Right lobe of liver (tissue), 6 donors: ENCODE data around the gene LRRC73. TPM values are rescaled to one million over a fixed set of nuclear protein-coding genes. Genes with fewer than 3 reads are reported as not detected.
"Not testable (repeated sequence)": the region's sequence is repeated elsewhere in the genome, so short reads cannot be mapped to it uniquely, and the experiment has no call there.

Experiments used
- ATAC-seq, 4 donors: fragments of 200-7000 bp; cut with Tn5 transposase; one replicate each; pipeline ENCODE4 v1.9.1; 2020; ENCODE audit warnings: mild to moderate bottlenecking in 4 of 4, moderate library complexity in 4 of 4
- DNase-seq, 3 donors: peaks; one replicate each; pipeline ENCODE4 v3.0.0-alpha.2; 2020
- H3K27ac ChIP-seq, 3 donors: fragments of 200-600 bp; one replicate each; pipeline ENCODE4 v1.8.0; 2022
- H3K27me3 ChIP-seq, 2 donors: fragments of 200-600 bp; one replicate each; pipeline ENCODE4 v1.8.0; 2022
- H3K36me3 ChIP-seq, 4 donors: fragments of 200-600 bp; sonication (generic) in 1 of 4; one replicate each; pipeline versions ENCODE4 v1.5.1 to v1.8.0; 2017 to 2022; ENCODE audit warnings: control low read depth in 1 of 4
- H3K4me1 ChIP-seq, 4 donors: fragments of 200-600 bp; sonication (generic) in 1 of 4; one replicate each; pipeline versions ENCODE4 v1.5.1 to v1.8.0; 2017 to 2022; ENCODE audit warnings: control low read depth in 1 of 4
- H3K4me3 ChIP-seq, 3 donors: fragments of 200-600 bp; one replicate each; pipeline ENCODE4 v1.8.0; 2022
- H3K9me3 ChIP-seq, 4 donors: fragments of 200-600 bp; sonication (generic) in 1 of 4; one replicate each; pipeline versions ENCODE4 v1.5.1 to v1.8.0; 2017 to 2022; ENCODE audit warnings: control low read depth in 1 of 4
- POLR2A ChIP-seq: fragments of 450-650 bp; IDR thresholded peaks from one replicate; pipeline ENCODE4 v1.6.1; 2017; ENCODE audit warnings: antibody characterized with exemption, mild to moderate bottlenecking
- WGBS: methylation state at CpG from one replicate; pipeline ENCODE4 v1.1.6; 2018; ENCODE audit warnings: low coverage, low lambda C conversion rate; ENCODE audit not compliant: insufficient coverage; ENCODE audit errors: missing lambda C conversion rate; 5-methylcytosine and 5-hydroxymethylcytosine counted together
- intact Hi-C, 2 donors: fragments of 100-400 bp; cut with DNase I; formaldehyde crosslinking; loops; one replicate each; pipeline versions ENCODE4 v1.11.2 to v1.14.1; 2022
- long read RNA-seq: library from polyadenylated mRNA; unstranded; transcript quantifications from one replicate; pipeline ENCODE4 v2.0.0, GENCODE V29; 2019
- total RNA-seq, 6 experiments: library from RNA; depleted of rRNA in 2 of 6; stranded (reverse); fragments of >200 nt in 2 of 6; fragmentation: NEBNext Ultra II Directional in 3 of 6; extraction: Animal tissue kit (Norgen Biotek cat#: 25700) in 3 of 6; gene quantifications; one replicate each; pipeline versions ENCODE4 v1.1.0 to v1.2.4, GENCODE V29; 2016 to 2023
- TF ChIP-seq, protein P1 (sequence below), 4 donors: fragments of 200-600 bp in 3 of 4; fragments of 450-650 bp in 1 of 4; IDR thresholded peaks; one replicate each; pipeline versions ENCODE4 v1.5.1 to v1.8.0; 2016 to 2022; ENCODE audit warnings: antibody characterized with exemption in 4 of 4, mild to moderate bottlenecking in 2 of 4
- donor health status: DM: no; HTN: yes; CAD: no.
- donor health status: DM: no; HTN: no; CAD: no.
- donor health status: DM: no; HTN: no; CAD: no.
- donor health status: DM: no; HTN: yes; CAD: no.
- donor health status: DM: no; HTN: yes; CAD: no.

Gene LRRC73, protein sequence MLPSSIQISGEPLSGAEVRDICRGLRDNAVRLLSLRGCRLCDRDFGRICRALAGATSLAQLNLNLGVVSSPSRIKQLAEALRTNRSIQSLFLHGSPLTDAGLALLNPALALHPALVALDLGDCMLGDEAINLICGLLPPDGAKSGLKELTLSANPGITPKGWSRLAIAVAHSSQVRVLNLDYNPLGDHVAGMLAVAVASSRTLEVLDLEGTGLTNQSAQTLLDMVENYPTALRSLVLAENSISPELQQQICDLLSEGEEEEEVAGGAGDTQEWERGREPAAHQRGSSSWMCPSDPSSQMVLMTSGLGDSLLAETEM
- total RNA-seq = under 1 TPM in 5 of 6 experiments, not detected in 1; 0.12 to 0.43 (median 0.26) TPM
- long read RNA-seq = 0 reads

GRCh38 chr6:43509984-43510826 is at the start of gene LRRC73:
Gene LRRC73 (minus strand): TSS chr6:43510346. CDS start chr6:43509785, 561 bp downstream.
- peaks cover 3 to 40% (median 20%) of the 10 kb centered on the region in 4 donors for H3K36me3 ChIP-seq
- peak within 1 kb of the TSS; percentile 52 to 83 (median 67) for H3K4me3 ChIP-seq
- peak; percentile 92 to 94 (median 94) for DNase-seq
- intact Hi-C loops = loop anchor here (5.0 kb wide), 1 partner anchor 58 kb away; no protein-coding TSS in a partner anchor
- peak; percentile 84 to 92 (median 88) for ATAC-seq
- 41% methylated on average over 13 of the region's 96 CpGs for WGBS
- H3K27me3 ChIP-seq = no peaks in the 10 kb centered on the region
- H3K9me3 ChIP-seq = no peaks in the 10 kb centered on the region
- peaks cover 0 to 14% (median 3%) of the 10 kb centered on the region in 4 donors for H3K4me1 ChIP-seq
- TF ChIP-seq, protein P1, sequence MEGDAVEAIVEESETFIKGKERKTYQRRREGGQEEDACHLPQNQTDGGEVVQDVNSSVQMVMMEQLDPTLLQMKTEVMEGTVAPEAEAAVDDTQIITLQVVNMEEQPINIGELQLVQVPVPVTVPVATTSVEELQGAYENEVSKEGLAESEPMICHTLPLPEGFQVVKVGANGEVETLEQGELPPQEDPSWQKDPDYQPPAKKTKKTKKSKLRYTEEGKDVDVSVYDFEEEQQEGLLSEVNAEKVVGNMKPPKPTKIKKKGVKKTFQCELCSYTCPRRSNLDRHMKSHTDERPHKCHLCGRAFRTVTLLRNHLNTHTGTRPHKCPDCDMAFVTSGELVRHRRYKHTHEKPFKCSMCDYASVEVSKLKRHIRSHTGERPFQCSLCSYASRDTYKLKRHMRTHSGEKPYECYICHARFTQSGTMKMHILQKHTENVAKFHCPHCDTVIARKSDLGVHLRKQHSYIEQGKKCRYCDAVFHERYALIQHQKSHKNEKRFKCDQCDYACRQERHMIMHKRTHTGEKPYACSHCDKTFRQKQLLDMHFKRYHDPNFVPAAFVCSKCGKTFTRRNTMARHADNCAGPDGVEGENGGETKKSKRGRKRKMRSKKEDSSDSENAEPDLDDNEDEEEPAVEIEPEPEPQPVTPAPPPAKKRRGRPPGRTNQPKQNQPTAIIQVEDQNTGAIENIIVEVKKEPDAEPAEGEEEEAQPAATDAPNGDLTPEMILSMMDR (IDR thresholded peaks at IDR 0.05) = no peak
- TF ChIP-seq POLR2A = no peak
- no peak within 1 kb of the TSS for H3K27ac ChIP-seq

DNA sequence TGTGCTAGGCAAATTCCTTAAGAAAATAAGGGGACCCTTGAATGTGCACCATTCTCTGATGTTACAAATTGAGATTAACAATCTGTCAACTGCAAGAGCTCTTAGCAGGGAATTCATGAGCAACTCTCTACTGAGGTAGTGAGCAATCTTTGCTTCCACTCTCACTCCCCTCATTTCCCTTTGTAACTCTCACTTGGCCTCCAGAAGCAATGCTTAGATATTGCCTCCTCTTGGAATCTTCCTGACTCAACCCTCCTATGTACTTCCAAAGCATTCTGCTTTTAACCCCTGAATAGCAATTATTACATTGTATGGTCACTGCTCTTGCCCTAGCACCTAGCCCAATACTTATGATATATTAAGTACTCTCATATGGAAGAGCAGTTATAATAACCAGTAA is 49.2 kb upstream of the LRRC73 start:
- Histone ChIP-seq H3K4me3 (no peak overlapping the region), H3K27me3 (no peaks in the 10 kb centered on the region), H3K36me3 (peaks cover 3 to 98% (median 40%) of the 10 kb centered on the region in 4 donors), H3K4me1 (no peaks in the 10 kb centered on the region), H3K27ac (no peak overlapping the region), H3K9me3 (no peaks in the 10 kb centered on the region)
- ATAC-seq = no peak
- TF ChIP-seq, protein P1 (IDR thresholded peaks at IDR 0.05) = no peak
- TF ChIP-seq POLR2A = no peak
- no peak for DNase-seq
- intact Hi-C loops = no loop called here

GRCh38 chr6:43557620-43558019 is 47.5 kb upstream of the LRRC73 start:
- H3K4me1 ChIP-seq, H3K27me3 ChIP-seq, H3K4me3 ChIP-seq, H3K27ac ChIP-seq, DNase-seq, H3K9me3 ChIP-seq, ATAC-seq, intact Hi-C loops: not testable (repeated sequence)
- 98% methylated on average over 6 of the region's 7 CpGs for WGBS
- H3K36me3 ChIP-seq = peaks cover 6 to 94% (median 38%) of the 10 kb centered on the region in 4 donors

DNA sequence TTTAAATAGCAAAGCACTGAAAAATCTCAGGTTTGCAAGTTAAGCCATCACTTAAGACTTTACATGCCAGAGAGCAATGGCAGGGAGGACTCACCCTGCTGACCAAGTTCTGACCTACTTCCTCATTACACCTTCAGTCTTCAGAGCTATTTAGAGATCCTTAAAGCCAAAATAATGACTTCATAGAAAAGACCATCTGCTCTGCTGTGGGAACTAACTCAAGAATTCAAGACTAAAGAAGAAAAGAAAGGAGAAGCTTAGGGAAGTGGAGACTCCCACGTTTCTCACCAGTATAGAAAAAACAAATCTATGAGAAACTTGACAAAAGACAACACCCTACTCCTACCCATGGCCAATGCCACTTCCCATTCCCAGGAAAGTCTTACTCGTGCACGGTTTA is 37.1 kb upstream of the LRRC73 start:
- no peak for ATAC-seq
- WGBS = 73% methylated on average over 3 of the region's 3 CpGs
- DNase-seq = no peak
- H3K27ac ChIP-seq = no peak overlapping the region
- no peak overlapping the region for H3K4me3 ChIP-seq
- no peaks in the 10 kb centered on the region for H3K9me3 ChIP-seq
- no peaks in the 10 kb centered on the region for H3K27me3 ChIP-seq
- TF ChIP-seq, protein P1 (IDR thresholded peaks at IDR 0.05) = no peak
- TF ChIP-seq POLR2A = no peak
- peaks cover 9 to 82% (median 30%) of the 10 kb centered on the region in 4 donors for H3K36me3 ChIP-seq
- H3K4me1 ChIP-seq = no peaks in the 10 kb centered on the region
- intact Hi-C loops = no loop called here

GRCh38 chr6:43544461-43544860 is 34.3 kb upstream of the LRRC73 start:
- intact Hi-C loops = no loop called here
- no peak for TF ChIP-seq POLR2A
- TF ChIP-seq, protein P1 (IDR thresholded peaks at IDR 0.05) = no peak
- Histone ChIP-seq H3K4me3 (no peak overlapping the region), H3K4me1 (no peaks in the 10 kb centered on the region), H3K9me3 (no peaks in the 10 kb centered on the region), H3K36me3 (peaks cover 5 to 58% (median 26%) of the 10 kb centered on the region in 4 donors), H3K27ac (no peak overlapping the region), H3K27me3 (no peaks in the 10 kb centered on the region)
- ATAC-seq = no peak
- DNase-seq = no peak
- 62% methylated on average over 4 of the region's 4 CpGs for WGBS
